Epithelial cell of esophagus (primary cell): ENCODE measurements around the gene CYCS.

Experiments used
- DNase-seq: peaks from one replicate; pipeline ENCODE4 v3.0.0; 2010; ENCODE audit warnings: low read depth
- H3K4me3 ChIP-seq: 2 replicates; pipeline ENCODE4 v1.5.1; 2011; ENCODE audit warnings: mild to moderate bottlenecking, low read length, control low read depth
- CTCF ChIP-seq: IDR thresholded peaks from 2 replicates; pipeline ENCODE4 v1.5.1; 2011; ENCODE audit warnings: low read depth, mild to moderate bottlenecking, low read length, control low read depth, inconsistent platforms; ENCODE audit not compliant: insufficient read depth; ENCODE audit errors: missing control alignments

Gene CYCS

DNA sequence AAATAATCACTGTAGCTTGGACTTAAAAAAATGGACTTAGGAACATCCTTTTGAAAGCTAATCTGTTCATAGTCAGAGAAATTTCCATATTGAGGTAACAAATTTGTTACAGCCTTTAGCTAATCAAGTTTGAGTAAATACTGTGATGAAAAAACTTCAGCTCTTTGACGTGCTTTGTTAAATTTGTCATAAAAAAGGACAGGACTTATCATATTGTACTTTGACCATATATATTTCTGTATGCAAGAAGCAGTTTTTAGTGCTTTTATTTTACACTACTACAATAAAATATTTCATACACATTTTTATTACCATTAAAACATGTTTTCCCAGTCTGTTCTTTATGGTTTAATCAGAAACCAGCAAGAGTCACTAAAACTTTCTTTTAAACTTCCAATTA lies 14.5 kb upstream of the CYCS start:
- no peak for TF ChIP-seq CTCF

DNA sequence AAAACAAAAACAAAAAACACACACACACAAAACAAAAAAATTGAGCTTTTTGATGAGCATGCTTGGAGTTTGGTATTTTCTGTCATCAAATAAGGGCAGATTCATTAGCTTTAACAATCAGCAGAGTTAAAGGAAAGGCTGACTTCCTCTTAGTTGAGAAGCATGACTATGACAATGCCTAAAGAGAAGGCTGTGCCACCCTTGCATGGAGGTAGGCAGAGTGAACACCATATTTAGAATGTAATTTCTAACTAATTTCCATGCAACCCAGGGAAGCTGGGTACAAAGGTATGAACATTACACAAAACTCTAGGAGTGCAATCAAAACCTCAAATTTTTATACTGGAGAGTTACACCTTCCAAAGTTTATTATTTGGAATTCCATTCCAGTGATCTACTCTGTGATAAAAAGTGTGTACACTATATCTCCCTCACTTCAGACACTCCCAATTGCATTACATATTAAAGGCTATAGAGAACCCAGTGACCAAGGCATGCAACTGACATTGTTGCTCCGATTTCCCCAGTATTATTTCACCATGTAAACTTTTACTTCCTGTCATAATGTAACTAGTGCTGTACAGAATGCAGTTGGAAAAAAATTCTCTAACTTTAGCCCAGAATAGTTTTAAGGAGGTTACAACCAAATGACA lies 9.4 kb upstream of the CYCS start:
- TF ChIP-seq CTCF, result no peak
- H3K4me3 ChIP-seq, result no peak overlapping the region
- no peak for DNase-seq

More for the DNA sequence above, 14.5 kb upstream of the CYCS start:
- no peak for DNase-seq
- H3K4me3 ChIP-seq, result no peak overlapping the region

DNA sequence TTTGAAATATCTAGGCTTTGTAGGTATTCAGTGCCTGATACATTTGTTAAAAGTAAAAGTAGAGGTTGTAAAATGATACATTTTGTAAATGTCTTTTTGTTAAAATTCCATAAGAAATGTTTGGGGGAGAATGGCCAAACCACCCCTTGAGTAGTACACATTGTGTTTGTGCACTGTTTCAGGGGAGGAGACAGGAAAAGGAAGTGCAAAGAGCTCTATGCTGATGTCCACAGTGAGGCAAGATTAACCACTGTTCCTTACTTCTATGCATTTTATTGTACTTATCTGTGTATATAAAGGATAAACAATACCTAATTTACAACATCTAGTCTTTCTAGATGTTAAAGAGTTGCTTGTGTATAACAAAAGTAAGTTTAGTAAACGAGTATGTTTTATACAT lies 7.4 kb upstream of the CYCS start:
- no peak for TF ChIP-seq CTCF
- DNase-seq, result no peak
- H3K4me3 ChIP-seq, result no peak overlapping the region

- peak; percentile 34 for DNase-seq
- no peak for TF ChIP-seq CTCF
- no peak overlapping the region for H3K4me3 ChIP-seq
Measured at GRCh38 chr7:25126751-25127150, 1.7 kb upstream of the CYCS start.

GRCh38 chr7:25124465-25125136 lies 459 bp downstream of the CYCS start:
- TF ChIP-seq CTCF, result no peak
- peak overlapping the region; percentile 93 for H3K4me3 ChIP-seq
- DNase-seq, result peak; percentile 24

- DNase-seq, result no peak
- TF ChIP-seq CTCF, result no peak
- no peak overlapping the region for H3K4me3 ChIP-seq
Measured at GRCh38 chr7:25122373-25122772, 2.7 kb downstream of the CYCS start.

DNA sequence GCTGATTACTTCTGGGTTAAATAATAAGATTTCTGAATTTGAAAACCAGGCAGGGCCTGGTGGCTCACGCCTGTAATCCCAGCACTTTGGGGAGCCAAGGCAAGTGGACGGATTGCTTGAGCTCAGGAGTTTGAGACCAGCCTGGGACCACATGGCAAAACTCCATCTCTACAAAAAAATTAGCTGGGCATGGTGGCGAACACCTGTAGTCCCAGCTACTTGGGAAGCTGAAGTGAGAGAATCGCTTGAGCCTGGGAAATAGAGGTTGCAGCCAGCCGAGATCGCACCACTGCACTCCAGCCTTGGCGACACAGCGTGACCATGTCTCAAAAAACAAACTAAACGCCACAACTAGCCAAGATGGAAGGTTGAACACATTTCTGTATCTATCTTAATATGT lies 3.5 kb downstream of the CYCS start:
- no peak for DNase-seq
- H3K4me3 ChIP-seq, result no peak overlapping the region

More for the DNA sequence above, 3.5 kb downstream of the CYCS start:
- no peak for TF ChIP-seq CTCF
